Loucy (cell line): ENCODE data around the gene SYCP1.

ENCODE experiments used
- CTCF ChIP-seq: fragments of 200-600 bp; sonication (generic); conservative IDR thresholded peaks from 2 replicates; pipeline ENCODE4 v1.5.1; 2014; ENCODE audit warnings: mild to moderate bottlenecking, antibody characterized with exemption, low read length
- EZH2phosphoT487 ChIP-seq: fragments of 200-600 bp; IDR thresholded peaks from 2 replicates; pipeline ENCODE4 v1.6.1; 2018; ENCODE audit warnings: antibody characterized with exemption, mild to moderate bottlenecking, moderate library complexity, borderline replicate concordance

DNA sequence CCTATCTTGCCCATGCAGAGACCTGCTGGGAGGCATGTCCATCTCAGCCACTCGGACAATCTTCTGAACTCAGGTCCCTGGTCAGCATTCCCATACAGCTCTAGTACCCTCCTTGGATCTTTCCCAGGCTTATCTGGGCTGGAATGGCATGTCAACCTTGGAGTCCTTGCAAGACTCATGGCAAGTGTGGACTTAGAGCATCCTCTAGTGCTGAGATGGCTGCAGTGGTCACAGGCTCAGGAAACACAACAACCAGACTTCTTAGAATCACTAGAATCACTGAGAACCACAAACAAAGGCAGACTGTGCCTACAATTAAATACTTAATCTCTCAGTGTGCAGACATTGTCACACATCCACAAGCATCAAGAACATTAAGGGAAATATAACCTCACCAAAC is 101.9 kb downstream of the SYCP1 start:
- peak; percentile 56 for TF ChIP-seq CTCF
- no peak for TF ChIP-seq EZH2phosphoT487
